ENCODE results near the gene LACTB. TPM values are rescaled to one million over a fixed set of nuclear protein-coding genes. Genes with fewer than 3 reads are reported as not detected.

Gene LACTB
- total RNA-seq, 1 experiment from 2014 or later: 17.2 TPM

GRCh38 chr15:63094495-63094931 is 27.1 kb upstream of the LACTB start:
- Mint-ChIP-seq H3K4me3 (no peak overlapping the region), H3K27me3 (ENCODE audit: low read depth) (no peaks in the 10 kb centered on the region), H3K9me3 (peaks cover 10% of the 10 kb centered on the region), H3K4me1 (peaks cover 25% of the 10 kb centered on the region), H3K27ac (no peak overlapping the region), H3K36me3 (peaks cover 9% of the 10 kb centered on the region)
- ATAC-seq: no peak
- ChIA-PET POLR2A (interaction anchor here (2.3 kb wide), 1 partner anchor 46 kb away, joined by 9 read pairs; no protein-coding TSS in a partner anchor), CTCF (interaction anchor here (0.9 to 4.2 kb wide), 8 partner anchors 27 to 352 kb away, joined by 3 to 45 read pairs (median 3); no protein-coding TSS in a partner anchor)
- DNase-seq (ENCODE audit: low spot score): no peak
- TF ChIP-seq IRF1 (CRISPR knock-in tag; IDR thresholded peaks at IDR 0.05) (no peak), GABPB1 (CRISPR knock-in tag; IDR thresholded peaks at IDR 0.05) (no peak), SMAD3 (CRISPR knock-in tag; IDR thresholded peaks at IDR 0.05; ENCODE audit: borderline replicate concordance) (no peak), ZNF423 (CRISPR knock-in tag; IDR thresholded peaks at IDR 0.05) (no peak), ZNF138 (CRISPR knock-in tag; conservative IDR thresholded peaks at IDR 0.05) (no peak), ZNF263 (CRISPR knock-in tag; IDR thresholded peaks at IDR 0.05; ENCODE audit: low read depth) (no peak), ARID4B (CRISPR knock-in tag; IDR thresholded peaks at IDR 0.05; ENCODE audit: borderline replicate concordance) (no peak), ZNF416 (CRISPR knock-in tag; IDR thresholded peaks at IDR 0.05) (no peak), ERG (CRISPR knock-in tag; IDR thresholded peaks at IDR 0.05) (no peak), FOXK1 (CRISPR knock-in tag; IDR thresholded peaks at IDR 0.05) (no peak), NFYB (CRISPR knock-in tag; conservative IDR thresholded peaks at IDR 0.05; ENCODE audit: low read depth) (no peak), ZMAT4 (CRISPR knock-in tag; IDR thresholded peaks at IDR 0.05) (no peak), JAZF1 (CRISPR knock-in tag; IDR thresholded peaks at IDR 0.05) (no peak), EMX1 (CRISPR knock-in tag; IDR thresholded peaks at IDR 0.05) (no peak), ESRRA (CRISPR knock-in tag; IDR thresholded peaks at IDR 0.05; ENCODE audit: borderline replicate concordance) (no peak), KAT7 (CRISPR knock-in tag; IDR thresholded peaks at IDR 0.05; ENCODE audit: borderline replicate concordance) (no peak), JUN (CRISPR knock-in tag; IDR thresholded peaks at IDR 0.05) (no peak)

GRCh38 chr15:63096178-63096577 is 25.5 kb upstream of the LACTB start:
- ChIA-PET CTCF (interaction anchor here (4.2 kb wide), 1 partner anchor 48 kb away, joined by 45 read pairs; no protein-coding TSS in a partner anchor), POLR2A (interaction anchor here (2.3 kb wide), 1 partner anchor 48 kb away, joined by 9 read pairs; no protein-coding TSS in a partner anchor)
- DNase-seq (ENCODE audit: low spot score): no peak
- TF ChIP-seq MYBL2 (CRISPR knock-in tag; IDR thresholded peaks at IDR 0.05) (no peak), ZNF263 (CRISPR knock-in tag; IDR thresholded peaks at IDR 0.05; ENCODE audit: low read depth) (no peak), GRHL2 (CRISPR knock-in tag; IDR thresholded peaks at IDR 0.05; ENCODE audit: insufficient replicate concordance, severe bottlenecking) (no peak), NFE2L1 (CRISPR knock-in tag; IDR thresholded peaks at IDR 0.05) (no peak), SP1 (CRISPR knock-in tag; conservative IDR thresholded peaks at IDR 0.05) (no peak), ATF2 (CRISPR knock-in tag; IDR thresholded peaks at IDR 0.05; ENCODE audit: borderline replicate concordance, low read depth) (no peak), ZNF138 (CRISPR knock-in tag; conservative IDR thresholded peaks at IDR 0.05) (no peak), GTF2I (CRISPR knock-in tag; conservative IDR thresholded peaks at IDR 0.05) (no peak), ZBTB21 (CRISPR knock-in tag; IDR thresholded peaks at IDR 0.05; ENCODE audit: borderline replicate concordance) (no peak), ZNF396 (CRISPR knock-in tag; IDR thresholded peaks at IDR 0.05; ENCODE audit: borderline replicate concordance) (no peak), AR (CRISPR knock-in tag; IDR thresholded peaks at IDR 0.05) (no peak)

More at GRCh38 chr15:63096178-63096577, 25.5 kb upstream of the LACTB start:
- H3K9me3 Mint-ChIP-seq: peaks cover 21% of the 10 kb centered on the region
- H3K4me1 Mint-ChIP-seq: peaks cover 13% of the 10 kb centered on the region
- ATAC-seq: no peak
- no peak overlapping the region for H3K27ac Mint-ChIP-seq
- no peak overlapping the region for H3K4me3 Mint-ChIP-seq
- H3K36me3 Mint-ChIP-seq: peaks cover 14% of the 10 kb centered on the region
- H3K27me3 Mint-ChIP-seq (ENCODE audit: low read depth): no peaks in the 10 kb centered on the region
